A673 (cell line): ENCODE measurements around the gene GNAQ.

Experiments used
- CTCF ChIP-seq: fragments of 300-800, 200-600 bp; sonication (generic); conservative IDR thresholded peaks from 2 replicates; pipeline ENCODE4 v1.5.1; 2017; ENCODE audit warnings: low read depth, mild to moderate bottlenecking, antibody characterized with exemption, low read length, moderate library complexity, mixed read lengths
- EZH2 ChIP-seq: fragments of 200-600 bp; sonication (generic); IDR thresholded peaks from 2 replicates; pipeline ENCODE4 v1.6.1; 2017; ENCODE audit warnings: borderline replicate concordance, low read depth, mild to moderate bottlenecking, mixed read lengths, antibody characterized with exemption, low read length; ENCODE audit not compliant: poor library complexity, severe bottlenecking

GRCh38 chr9:77901018-77901417, 130.6 kb downstream of the GNAQ start:
- no peak for TF ChIP-seq CTCF
- no peak for TF ChIP-seq EZH2
